Measurements from ENCODE around the gene ME3. TPM values are rescaled to one million over a fixed set of nuclear protein-coding genes. Genes with fewer than 3 reads are reported as not detected.
"Not testable (repeated sequence)": the region's sequence is repeated elsewhere in the genome, so short reads cannot be mapped to it uniquely, and the experiment has no call there.

ME3 gene
- total RNA-seq, 1 experiment from 2014 or later, result 6.5 TPM

GRCh38 chr11:86671531-86672006 is 847 bp downstream of the ME3 start:
- DNase-seq (ENCODE audit: low read depth), result no peak
- in situ Hi-C loops (cut with HindIII; ENCODE audit: low pct_unique_long_range_greater_than_20kb, low sequenced_read_pairs), result no loop called here

DNA sequence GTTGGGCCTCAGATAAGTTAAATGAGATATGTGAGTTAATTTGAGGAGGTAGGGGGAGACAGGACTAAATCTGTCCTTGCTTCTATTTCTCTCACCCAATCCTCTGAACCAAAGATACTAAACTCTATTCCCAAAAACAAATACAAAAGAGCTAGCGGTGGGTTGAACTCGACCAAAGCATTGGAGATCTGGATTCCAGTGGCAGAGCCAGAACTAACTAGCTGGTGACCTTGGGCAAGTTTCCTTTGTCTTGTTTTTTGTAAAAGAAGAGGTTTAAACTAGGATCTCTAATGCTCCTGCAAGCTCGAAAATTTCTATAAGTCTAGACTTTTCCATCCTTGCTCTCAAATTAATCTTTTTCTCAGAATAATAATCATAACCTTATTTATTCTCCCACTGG is 1.5 kb downstream of the ME3 start:
- DNase-seq (ENCODE audit: low read depth), result no peak
- in situ Hi-C loops (cut with HindIII; ENCODE audit: low pct_unique_long_range_greater_than_20kb, low sequenced_read_pairs), result no loop called here

GRCh38 chr11:86670181-86670580 is 2.2 kb downstream of the ME3 start:
- in situ Hi-C loops (cut with HindIII; ENCODE audit: low pct_unique_long_range_greater_than_20kb, low sequenced_read_pairs), result no loop called here
- DNase-seq (ENCODE audit: low read depth), result no peak

DNA sequence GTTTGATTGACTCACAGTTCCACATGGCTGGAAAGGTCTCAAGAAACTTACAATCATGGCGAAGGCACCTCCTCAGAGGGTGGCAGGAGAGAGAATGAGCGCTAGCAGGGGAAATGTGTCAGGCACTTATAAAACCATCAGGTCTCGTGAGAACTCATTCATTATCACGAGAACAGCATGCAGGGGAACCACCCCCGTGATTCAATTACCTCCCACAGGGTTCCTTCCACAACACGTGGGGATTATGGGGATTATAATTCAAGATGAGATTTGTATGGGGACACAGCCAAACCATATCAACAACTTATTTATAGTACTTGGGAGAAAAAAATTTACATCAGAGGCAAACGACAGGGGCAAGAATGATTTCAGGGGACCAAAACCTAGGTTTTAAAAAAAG is 3.0 kb downstream of the ME3 start:
- in situ Hi-C loops (cut with HindIII; ENCODE audit: low pct_unique_long_range_greater_than_20kb, low sequenced_read_pairs), result no loop called here
- no peak for DNase-seq (ENCODE audit: low read depth)

DNA sequence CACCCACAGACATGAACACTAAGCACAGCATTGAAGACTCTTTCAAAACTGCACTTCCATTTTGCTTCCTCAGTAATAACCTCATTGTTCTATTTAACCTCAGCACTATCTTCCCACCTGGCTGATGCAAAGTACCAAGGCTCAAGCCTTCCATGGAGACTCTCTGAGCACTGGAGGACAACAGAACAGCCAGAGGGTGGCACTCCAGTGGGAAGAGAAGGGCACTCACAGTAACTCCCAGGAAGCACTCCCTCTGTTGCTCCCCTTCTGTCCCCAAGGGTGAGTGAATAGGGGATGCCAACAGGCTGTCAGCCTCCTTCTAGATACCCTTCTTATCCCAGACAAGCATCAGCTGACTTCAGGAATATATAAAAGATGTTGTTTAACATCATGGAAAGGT is 3.5 kb downstream of the ME3 start:
- in situ Hi-C loops (cut with HindIII; ENCODE audit: low pct_unique_long_range_greater_than_20kb, low sequenced_read_pairs), result no loop called here
- no peak for DNase-seq (ENCODE audit: low read depth)

GRCh38 chr11:86666193-86666592 is 6.2 kb downstream of the ME3 start:
- in situ Hi-C loops (cut with HindIII; ENCODE audit: low pct_unique_long_range_greater_than_20kb, low sequenced_read_pairs), result no loop called here
- no peak for DNase-seq (ENCODE audit: low read depth)

DNA sequence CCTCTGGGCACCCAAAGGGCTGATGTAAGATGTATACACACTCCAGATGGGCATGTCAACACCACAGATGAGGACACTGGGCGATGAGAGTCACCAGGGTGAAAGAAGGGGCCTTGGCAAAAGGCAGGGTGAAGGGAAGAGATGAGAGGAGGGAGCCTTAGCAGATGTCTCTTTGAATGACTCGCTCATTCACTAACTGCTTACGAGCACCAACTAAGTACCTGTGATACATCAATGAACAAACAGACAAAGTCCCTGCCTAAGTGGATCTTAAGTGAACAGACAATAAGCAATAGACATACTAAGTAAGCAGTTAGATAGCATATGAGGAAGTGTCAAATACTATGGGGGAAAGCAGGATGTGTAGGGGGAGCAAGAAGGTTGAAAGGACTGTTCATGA is 7.5 kb downstream of the ME3 start:
- DNase-seq (ENCODE audit: low read depth), result no peak
- in situ Hi-C loops (cut with HindIII; ENCODE audit: low pct_unique_long_range_greater_than_20kb, low sequenced_read_pairs), result no loop called here

- in situ Hi-C loops (cut with HindIII; ENCODE audit: low pct_unique_long_range_greater_than_20kb, low sequenced_read_pairs), result no loop called here
- no peak for DNase-seq (ENCODE audit: low read depth)
These were observed 8.7 kb downstream of the ME3 start for GRCh38 chr11:86663761-86664160.

GRCh38 chr11:86663291-86663690 is 9.1 kb downstream of the ME3 start:
- in situ Hi-C loops (cut with HindIII; ENCODE audit: low pct_unique_long_range_greater_than_20kb, low sequenced_read_pairs), result no loop called here
- DNase-seq (ENCODE audit: low read depth), result no peak

DNA sequence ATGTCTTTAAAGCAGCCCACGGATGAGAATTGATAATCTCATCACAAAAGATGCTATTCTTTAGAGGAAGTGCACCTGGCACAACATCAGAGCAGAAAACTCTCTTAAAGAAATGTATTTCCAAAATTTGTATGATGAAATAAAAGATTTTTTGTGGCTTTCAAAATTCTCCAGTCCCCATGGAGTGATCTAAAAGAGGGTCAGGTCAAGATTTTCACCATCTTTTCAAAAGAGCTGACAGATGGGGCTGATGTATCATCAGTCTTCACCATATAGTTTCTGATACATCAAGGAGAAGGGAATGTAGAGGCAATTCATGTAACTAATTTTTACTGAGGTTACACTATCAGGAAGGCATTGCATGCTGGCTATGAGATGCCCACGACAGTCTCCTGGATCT is 11.7 kb downstream of the ME3 start:
- in situ Hi-C loops (cut with HindIII; ENCODE audit: low pct_unique_long_range_greater_than_20kb, low sequenced_read_pairs), result no loop called here
- DNase-seq (ENCODE audit: low read depth), result no peak

DNA sequence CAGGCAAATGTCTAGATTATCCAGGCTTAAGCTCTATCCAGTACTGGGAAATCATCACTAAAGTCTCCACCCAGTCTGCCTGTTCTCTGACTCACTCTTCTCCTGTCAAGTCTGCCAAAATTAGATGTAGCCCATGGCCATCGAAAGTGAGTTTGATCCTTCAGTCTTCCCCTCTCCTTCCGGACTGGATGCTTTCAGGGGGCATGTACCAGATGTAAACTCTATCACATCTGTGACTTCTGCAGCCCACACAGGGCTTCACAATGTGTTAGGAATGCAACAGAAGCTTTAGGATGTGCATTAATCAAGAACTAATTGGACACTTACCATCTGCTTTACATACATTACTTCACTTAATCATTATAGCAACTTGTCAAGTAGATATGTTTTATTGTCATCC is 12.3 kb downstream of the ME3 start:
- in situ Hi-C loops (cut with HindIII; ENCODE audit: low pct_unique_long_range_greater_than_20kb, low sequenced_read_pairs), result no loop called here
- DNase-seq (ENCODE audit: low read depth), result no peak

- in situ Hi-C loops (cut with HindIII; ENCODE audit: low pct_unique_long_range_greater_than_20kb, low sequenced_read_pairs), result no loop called here
- no peak for DNase-seq (ENCODE audit: low read depth)
These were observed 13.9 kb downstream of the ME3 start for GRCh38 chr11:86658534-86658933.

DNA sequence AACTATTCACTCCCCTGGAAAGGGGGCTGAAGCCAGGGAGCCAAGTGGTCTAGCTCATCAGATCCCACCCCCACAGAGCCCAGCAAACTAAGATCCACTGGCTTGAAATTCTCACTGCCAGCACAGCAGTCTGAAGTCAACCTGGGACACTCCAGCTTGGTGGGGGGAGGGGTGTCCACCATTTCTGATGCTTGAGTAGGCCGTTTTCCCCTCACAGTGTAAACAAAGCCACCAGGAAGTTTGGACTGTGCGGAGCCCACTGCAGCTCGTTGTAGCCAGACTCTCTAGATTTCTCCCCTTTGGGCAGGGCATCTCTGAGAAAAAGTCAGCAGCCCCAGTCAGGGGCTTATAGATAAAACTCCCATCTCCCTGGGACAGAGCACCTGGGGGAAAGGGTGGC is 27.2 kb downstream of the ME3 start:
- in situ Hi-C loops (cut with HindIII; ENCODE audit: low pct_unique_long_range_greater_than_20kb, low sequenced_read_pairs); DNase-seq (ENCODE audit: low read depth): not testable (repeated sequence)

GRCh38 chr11:86644291-86644690 is 28.1 kb downstream of the ME3 start:
- no peak for DNase-seq (ENCODE audit: low read depth)
- in situ Hi-C loops (cut with HindIII; ENCODE audit: low pct_unique_long_range_greater_than_20kb, low sequenced_read_pairs), result no loop called here

DNA sequence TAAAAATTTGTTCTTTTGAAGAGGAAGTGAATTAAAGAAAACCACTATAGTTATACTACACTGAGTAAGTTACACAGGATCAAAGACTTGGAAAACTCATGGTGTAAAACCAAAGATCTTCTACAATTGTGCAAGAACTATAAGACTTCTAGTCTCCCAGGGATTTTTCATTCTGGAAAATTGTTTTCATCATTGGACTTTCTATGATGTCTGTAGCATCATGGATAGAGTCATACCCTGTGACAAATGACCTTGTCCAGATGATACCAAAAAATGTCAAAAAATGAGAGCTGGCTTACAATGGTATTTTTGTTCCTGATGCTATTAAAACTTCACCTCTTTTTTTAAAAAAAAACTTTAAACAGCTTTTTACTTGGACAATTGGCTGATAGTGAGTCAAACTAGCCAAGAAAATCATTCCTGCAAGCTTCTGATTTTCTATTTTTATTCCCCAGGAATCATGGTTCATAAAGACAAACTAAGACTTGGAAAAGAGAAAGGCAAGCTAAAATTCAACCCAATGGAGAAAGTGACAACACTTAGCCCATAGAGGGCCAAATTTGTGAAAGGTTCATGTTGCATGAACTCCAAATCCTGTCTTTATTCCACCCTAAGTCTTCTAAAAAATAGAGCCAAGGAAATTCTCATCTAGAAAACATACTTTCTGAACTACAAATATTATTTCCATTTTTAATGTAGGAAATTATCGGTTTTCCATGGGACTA is 30.7 kb downstream of the ME3 start:
- DNase-seq (ENCODE audit: low read depth), result no peak
- in situ Hi-C loops (cut with HindIII; ENCODE audit: low pct_unique_long_range_greater_than_20kb, low sequenced_read_pairs), result no loop called here

DNA sequence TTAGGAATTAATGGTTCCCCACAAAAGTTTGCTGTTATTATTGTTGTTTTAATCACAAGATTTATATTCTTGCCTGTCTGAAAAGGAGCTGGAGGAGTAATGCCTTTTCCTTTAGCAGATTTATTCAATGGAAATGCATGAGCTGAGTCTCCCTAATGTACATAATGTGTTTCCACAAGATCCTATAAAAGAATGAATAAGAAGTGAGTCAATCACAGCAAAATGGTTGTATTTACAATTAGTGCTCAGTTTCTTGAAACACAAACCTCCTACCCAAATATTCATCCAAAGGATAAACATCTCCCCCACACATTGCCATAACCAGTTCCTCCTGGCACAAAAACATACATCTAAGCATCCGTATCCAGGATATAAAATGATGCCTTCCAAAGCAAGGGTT is 33.3 kb downstream of the ME3 start:
- in situ Hi-C loops (cut with HindIII; ENCODE audit: low pct_unique_long_range_greater_than_20kb, low sequenced_read_pairs), result no loop called here
- DNase-seq (ENCODE audit: low read depth), result no peak

GRCh38 chr11:86638673-86639072 is 33.7 kb downstream of the ME3 start:
- in situ Hi-C loops (cut with HindIII; ENCODE audit: low pct_unique_long_range_greater_than_20kb, low sequenced_read_pairs), result no loop called here
- no peak for DNase-seq (ENCODE audit: low read depth)

DNA sequence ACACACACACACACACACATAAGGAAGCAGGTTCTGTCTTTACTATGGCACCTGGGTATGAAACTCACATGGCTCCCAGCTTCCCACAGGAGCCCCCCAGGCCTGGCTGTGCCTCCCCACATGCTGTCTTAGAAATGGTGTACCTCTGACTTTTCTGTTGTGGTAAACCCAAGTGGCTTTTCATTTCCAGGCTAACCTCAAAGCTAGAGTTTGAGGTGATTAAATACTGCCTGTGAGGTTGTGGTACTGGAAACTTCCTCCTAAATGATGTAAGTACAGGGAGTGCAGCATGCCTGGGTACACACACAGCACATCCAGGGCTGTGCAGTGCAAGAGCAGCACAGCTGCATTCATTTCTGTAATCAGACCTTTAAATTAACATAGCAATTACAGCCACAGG is 34.4 kb downstream of the ME3 start:
- DNase-seq (ENCODE audit: low read depth), result no peak
- in situ Hi-C loops (cut with HindIII; ENCODE audit: low pct_unique_long_range_greater_than_20kb, low sequenced_read_pairs), result no loop called here

DNA sequence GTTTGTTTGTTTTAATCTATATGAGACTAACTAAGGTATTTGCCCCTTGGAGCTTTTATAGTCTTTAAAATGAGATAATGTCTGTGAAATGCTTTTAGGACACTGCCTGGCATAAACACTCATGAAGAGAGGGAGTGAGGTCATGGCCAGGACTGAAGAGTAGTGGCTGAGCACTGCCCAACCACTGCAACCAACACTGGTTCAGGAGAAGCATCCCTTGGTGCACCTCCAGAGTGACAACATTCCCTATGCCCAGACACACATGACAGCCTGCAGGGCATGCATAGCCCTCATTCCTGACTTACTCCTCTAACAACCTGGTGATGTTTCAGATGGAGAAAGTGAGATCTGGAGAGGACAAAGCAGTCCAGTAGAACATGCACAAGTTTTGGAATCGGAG is 36.1 kb downstream of the ME3 start:
- in situ Hi-C loops (cut with HindIII; ENCODE audit: low pct_unique_long_range_greater_than_20kb, low sequenced_read_pairs), result no loop called here
- peak; percentile 72 for DNase-seq (ENCODE audit: low read depth)

DNA sequence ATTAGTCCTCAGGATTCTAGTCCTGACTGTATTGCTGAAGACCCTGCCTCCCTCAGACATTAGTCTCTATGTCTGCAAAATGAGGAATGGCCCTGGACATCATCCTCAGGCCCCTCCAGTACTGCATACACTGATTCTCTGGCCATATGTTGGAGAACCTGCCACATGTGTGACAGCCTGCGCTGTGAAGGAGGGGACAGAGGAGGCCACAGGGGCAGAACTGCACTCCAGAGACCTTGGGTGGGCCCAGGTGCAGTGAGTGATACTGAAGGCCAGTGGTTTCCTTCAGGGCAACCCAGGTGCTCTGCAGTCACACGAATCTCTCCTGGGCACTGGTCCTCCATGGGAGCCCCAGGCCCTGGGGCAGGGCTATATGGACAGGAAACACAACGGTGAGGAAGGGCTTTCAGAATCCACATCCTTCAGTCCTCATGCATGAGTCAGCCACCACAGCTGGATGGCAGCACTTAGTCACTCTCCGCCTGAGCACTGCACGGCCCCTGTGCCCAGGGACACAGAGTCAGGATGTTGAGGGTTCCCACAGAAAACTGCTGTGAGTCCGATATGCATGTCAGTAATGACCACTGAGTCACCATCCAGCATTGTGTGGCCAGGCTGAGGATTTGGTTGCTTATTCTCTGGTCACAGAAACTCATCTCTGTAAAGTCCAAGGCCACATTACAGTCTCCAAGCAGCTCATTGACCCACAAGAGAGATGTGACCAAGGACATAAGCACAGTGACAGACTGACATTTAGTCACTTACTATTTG is 39.7 kb downstream of the ME3 start:
- peak; percentile 79 for DNase-seq (ENCODE audit: low read depth)
- in situ Hi-C loops (cut with HindIII; ENCODE audit: low pct_unique_long_range_greater_than_20kb, low sequenced_read_pairs), result no loop called here

Data from Caki2 (cell line).